WERI-Rb-1 (cell line): ENCODE results near the gene WBP2.

Experiments
- DNase-seq: peaks from one replicate; pipeline ENCODE4 v3.0.0-alpha.2; 2020
- H3K27ac ChIP-seq: fragments of 250-450 bp; sonication (Bioruptor Pico); 2 replicates; pipeline ENCODE4 v1.5.1; 2020; ENCODE audit warnings: mild to moderate bottlenecking, moderate library complexity
- H3K27me3 ChIP-seq: fragments of 250-450 bp; sonication (Bioruptor Pico); 2 replicates; pipeline ENCODE4 v1.5.1; 2021; ENCODE audit warnings: mild to moderate bottlenecking, low read depth, moderate library complexity; ENCODE audit not compliant: insufficient read depth, severe bottlenecking
- H3K36me3 ChIP-seq: fragments of 250-450 bp; sonication (Bioruptor Pico); 2 replicates; pipeline ENCODE4 v1.5.1; 2020; ENCODE audit warnings: mild to moderate bottlenecking, moderate library complexity
- H3K4me3 ChIP-seq: 2 replicates; pipeline ENCODE4 v1.5.1; 2011; ENCODE audit warnings: low read depth, mild to moderate bottlenecking, control low read depth, low read length
- H3K9me3 ChIP-seq: fragments of 250-450 bp; sonication (Bioruptor Pico); 2 replicates; pipeline ENCODE4 v1.5.1; 2021; ENCODE audit warnings: mild to moderate bottlenecking, moderate library complexity; ENCODE audit not compliant: severe bottlenecking
- TF ChIP-seq, protein P1 (sequence below): IDR thresholded peaks from 2 replicates; pipeline ENCODE4 v1.5.1; 2011; ENCODE audit warnings: low read depth, mild to moderate bottlenecking, control low read depth, inconsistent platforms, low read length

Gene WBP2

GRCh38 chr17:75880266-75880665, 25.1 kb upstream of the WBP2 start:
- no peaks in the 10 kb centered on the region for H3K9me3 ChIP-seq
- H3K27ac ChIP-seq, result no peak overlapping the region
- DNase-seq, result no peak
- TF ChIP-seq, protein P1, sequence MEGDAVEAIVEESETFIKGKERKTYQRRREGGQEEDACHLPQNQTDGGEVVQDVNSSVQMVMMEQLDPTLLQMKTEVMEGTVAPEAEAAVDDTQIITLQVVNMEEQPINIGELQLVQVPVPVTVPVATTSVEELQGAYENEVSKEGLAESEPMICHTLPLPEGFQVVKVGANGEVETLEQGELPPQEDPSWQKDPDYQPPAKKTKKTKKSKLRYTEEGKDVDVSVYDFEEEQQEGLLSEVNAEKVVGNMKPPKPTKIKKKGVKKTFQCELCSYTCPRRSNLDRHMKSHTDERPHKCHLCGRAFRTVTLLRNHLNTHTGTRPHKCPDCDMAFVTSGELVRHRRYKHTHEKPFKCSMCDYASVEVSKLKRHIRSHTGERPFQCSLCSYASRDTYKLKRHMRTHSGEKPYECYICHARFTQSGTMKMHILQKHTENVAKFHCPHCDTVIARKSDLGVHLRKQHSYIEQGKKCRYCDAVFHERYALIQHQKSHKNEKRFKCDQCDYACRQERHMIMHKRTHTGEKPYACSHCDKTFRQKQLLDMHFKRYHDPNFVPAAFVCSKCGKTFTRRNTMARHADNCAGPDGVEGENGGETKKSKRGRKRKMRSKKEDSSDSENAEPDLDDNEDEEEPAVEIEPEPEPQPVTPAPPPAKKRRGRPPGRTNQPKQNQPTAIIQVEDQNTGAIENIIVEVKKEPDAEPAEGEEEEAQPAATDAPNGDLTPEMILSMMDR, result no peak
- H3K4me3 ChIP-seq, result no peak overlapping the region
- no peaks in the 10 kb centered on the region for H3K27me3 ChIP-seq
- peaks cover 15% of the 10 kb centered on the region for H3K36me3 ChIP-seq

- DNase-seq, result peak; percentile 75
- H3K4me3 ChIP-seq, result peak within 1 kb of the TSS; percentile 51
- TF ChIP-seq, protein P1, result 0 out of 2 replicates have a peak, but pooled peaks have one; percentile 14
- peak within 1 kb of the TSS; percentile 90 for H3K27ac ChIP-seq
- H3K27me3 ChIP-seq, result no peaks in the 10 kb centered on the region
- H3K36me3 ChIP-seq, result peaks cover 33% of the 10 kb centered on the region
- H3K9me3 ChIP-seq, result no peaks in the 10 kb centered on the region
Measured at GRCh38 chr17:75878174-75878998, 23.3 kb upstream of the WBP2 start, which contains the start of gene TRIM47. TSS of gene TRIM47 (minus strand) at chr17:75878581. CDS start at chr17:75878548, 33 bp downstream.

DNA sequence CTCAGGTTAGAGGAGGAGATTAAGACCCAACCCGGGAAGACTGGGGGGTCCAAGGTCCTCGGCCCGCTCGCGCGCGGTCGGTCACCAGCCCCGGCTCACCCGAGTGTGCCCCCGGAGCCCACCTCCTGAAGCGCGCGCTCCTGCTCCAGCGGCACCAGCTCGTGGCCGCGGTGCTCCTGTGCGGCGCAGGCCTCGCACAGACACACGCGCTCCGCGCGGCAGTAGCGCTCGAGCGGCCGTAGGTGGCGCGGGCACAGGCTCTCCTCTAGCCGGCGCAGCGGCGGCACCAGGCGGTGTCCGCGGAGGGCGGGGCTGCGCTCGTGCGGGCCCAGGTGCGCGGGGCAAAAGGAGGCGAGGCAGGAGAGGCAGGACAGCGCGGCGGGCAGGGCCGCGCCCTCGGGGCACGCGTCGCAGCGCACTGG, 22.6 kb upstream of the WBP2 start:
- H3K27ac ChIP-seq, result peak overlapping the region; percentile 90
- H3K9me3 ChIP-seq, result no peaks in the 10 kb centered on the region
- H3K27me3 ChIP-seq, result no peaks in the 10 kb centered on the region
- peaks cover 34% of the 10 kb centered on the region for H3K36me3 ChIP-seq
- peak; percentile 84 for DNase-seq
- TF ChIP-seq, protein P1, result peak; percentile 73
- peak overlapping the region; percentile 51 for H3K4me3 ChIP-seq

DNA sequence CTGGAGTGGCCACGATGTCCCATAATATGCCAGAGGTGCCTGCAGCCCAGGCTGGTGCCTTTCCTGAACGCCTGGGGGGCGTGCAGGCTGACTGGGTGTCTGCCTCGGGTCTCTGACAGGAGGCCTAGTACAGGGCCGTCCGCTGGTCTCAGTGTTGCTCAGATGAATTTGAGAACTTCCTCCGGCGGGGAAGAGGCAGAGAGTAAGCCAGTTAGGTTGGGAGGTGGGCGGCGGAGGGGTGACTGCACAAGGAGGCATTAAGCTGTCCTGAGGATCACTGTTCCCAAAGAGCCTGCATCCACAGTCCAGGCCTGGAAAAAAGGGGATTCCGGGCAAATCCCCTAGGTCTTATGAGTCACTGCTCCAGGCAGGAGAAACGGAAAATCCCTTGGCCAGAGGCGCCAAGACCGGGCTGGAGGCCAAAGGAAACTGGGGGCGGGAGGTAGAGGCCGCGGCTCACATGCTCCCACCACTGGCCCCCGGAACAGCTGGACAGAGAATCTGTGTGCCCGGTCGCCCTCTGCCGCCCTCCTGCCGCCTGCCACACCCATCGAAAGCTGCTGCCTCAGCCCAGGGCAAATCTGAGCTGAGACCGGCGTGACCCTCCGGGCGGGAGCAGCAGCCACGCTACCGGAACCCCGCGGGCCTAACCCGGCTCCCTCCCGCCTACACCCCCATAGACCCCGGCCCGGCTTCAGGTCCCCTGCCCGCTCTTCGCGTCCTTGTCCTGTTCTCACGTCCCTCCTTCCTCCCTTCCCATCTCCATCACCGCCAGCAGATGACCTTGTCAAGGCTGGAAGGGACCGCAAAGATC, 22.0 kb upstream of the WBP2 start:
- H3K4me3 ChIP-seq, result peak overlapping the region; percentile 51
- H3K36me3 ChIP-seq, result peaks cover 34% of the 10 kb centered on the region
- no peaks in the 10 kb centered on the region for H3K27me3 ChIP-seq
- TF ChIP-seq, protein P1, result no peak
- peak overlapping the region; percentile 90 for H3K27ac ChIP-seq
- H3K9me3 ChIP-seq, result no peaks in the 10 kb centered on the region
- DNase-seq, result peak; percentile 90

DNA sequence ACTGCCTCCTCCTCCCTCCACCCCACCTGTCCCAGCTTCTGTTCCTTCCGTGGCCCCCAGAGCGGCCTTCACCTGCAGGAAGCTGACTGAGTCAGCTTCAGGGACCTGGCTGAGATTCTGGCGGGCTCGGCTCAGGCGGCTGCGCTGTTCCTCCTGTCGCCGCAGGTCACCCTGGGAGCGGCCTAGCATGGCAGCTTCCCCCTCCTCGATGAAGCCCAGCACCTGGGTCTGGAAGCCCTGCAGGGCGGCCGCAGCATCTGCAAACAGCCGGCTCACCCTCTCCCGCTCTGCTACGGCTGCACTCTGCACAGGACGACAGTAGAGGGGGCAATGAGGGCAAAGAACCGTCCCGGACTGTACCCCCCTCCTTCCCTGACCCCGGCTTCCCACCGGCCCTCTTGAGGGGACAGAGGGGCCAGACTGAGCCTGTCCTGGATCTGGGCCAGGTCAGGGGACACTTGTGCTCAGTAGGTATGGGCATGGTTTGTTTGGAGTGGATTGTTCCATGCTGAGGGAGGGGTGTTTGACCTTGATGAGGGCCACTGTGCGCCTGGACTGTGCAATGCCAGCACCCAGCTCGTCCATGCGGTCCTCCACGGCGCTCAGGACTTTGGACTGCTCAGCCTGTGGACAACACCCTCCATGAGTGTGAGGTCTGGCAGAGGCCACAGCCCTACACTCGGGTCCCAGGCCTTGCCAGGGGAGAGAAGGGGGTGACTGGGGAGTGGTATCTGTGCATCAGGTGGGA, 21.2 kb upstream of the WBP2 start:
- peak; percentile 88 for DNase-seq
- Histone ChIP-seq H3K9me3 (no peaks in the 10 kb centered on the region), H3K27ac (peak overlapping the region; percentile 90), H3K4me3 (peak overlapping the region; percentile 51), H3K36me3 (peaks cover 34% of the 10 kb centered on the region), H3K27me3 (no peaks in the 10 kb centered on the region)
- TF ChIP-seq, protein P1, result peak; percentile 75
